GM12801 (cell line): ENCODE results near the gene HOXD12.

Source experiments
- CTCF ChIP-seq: IDR thresholded peaks from one replicate; pipeline ENCODE4 v1.5.1; 2011; ENCODE audit warnings: control low read depth; ENCODE audit not compliant: insufficient read length; ENCODE audit errors: extremely low read depth

Gene HOXD12

GRCh38 chr2:176092270-176093144, 7.1 kb upstream of the HOXD12 start, which contains the start of gene HOXD13:
TSS of gene HOXD13 (plus strand) at chr2:176092721. CDS start at chr2:176092891, 170 bp downstream.
- TF ChIP-seq CTCF: no peak

GRCh38 chr2:176093145-176093897, 6.3 kb upstream of the HOXD12 start:
- TF ChIP-seq CTCF: no peak

GRCh38 chr2:176093898-176094249, 5.7 kb upstream of the HOXD12 start:
- no peak for TF ChIP-seq CTCF

- TF ChIP-seq CTCF: no peak
Measured at GRCh38 chr2:176094349-176094748, 5.2 kb upstream of the HOXD12 start.

GRCh38 chr2:176095421-176095820, 4.2 kb upstream of the HOXD12 start:
- TF ChIP-seq CTCF: no peak

GRCh38 chr2:176096243-176096985, 3.2 kb upstream of the HOXD12 start:
- no peak for TF ChIP-seq CTCF

GRCh38 chr2:176096986-176097819, 2.4 kb upstream of the HOXD12 start:
- no peak for TF ChIP-seq CTCF
